Tibial nerve (tissue), 4 donors: Measurements from ENCODE around the gene C1QBP.

Source experiments
- CTCF ChIP-seq, 5 experiments: fragments of 200-600 bp in 3 of 5; fragments of 450-650 bp in 2 of 5; sonication (generic) in 3 of 5; IDR thresholded peaks; one replicate each; pipeline ENCODE4 v1.5.1; 2016 to 2019; ENCODE audit warnings: antibody characterized with exemption in 5 of 5, mild to moderate bottlenecking in 3 of 5, moderate library complexity in 2 of 5
- EP300 ChIP-seq, 2 donors: sonication (generic); formaldehyde crosslinking; IDR thresholded peaks; one replicate each; pipeline ENCODE4 v1.6.1; 2017; ENCODE audit warnings: antibody characterized with exemption in 2 of 2, mild to moderate bottlenecking in 1 of 2
- POLR2A ChIP-seq, 2 donors: fragments of 450-650 bp; IDR thresholded peaks; one replicate each; pipeline ENCODE4 v1.6.1; 2017; ENCODE audit warnings: antibody characterized with exemption in 2 of 2, mild to moderate bottlenecking in 2 of 2, moderate library complexity in 2 of 2

- no peak for TF ChIP-seq CTCF (IDR thresholded peaks at IDR 0.05)
- no peak for TF ChIP-seq POLR2A (IDR thresholded peaks at IDR 0.05)
- no peak for TF ChIP-seq EP300 (IDR thresholded peaks at IDR 0.05)
Measured at GRCh38 chr17:5466295-5466694, 27.3 kb upstream of the C1QBP start.
